Heart left ventricle (tissue), 13 donors: Measurements from ENCODE around the gene CYYR1.

Experiments used
- CTCF ChIP-seq, 12 donors: fragments of 200-600 bp; sonication (generic) in 4 of 12; IDR thresholded peaks; one replicate each; pipeline versions ENCODE4 v1.5.0 to v1.8.0; 2018 to 2022; ENCODE audit warnings: antibody characterized with exemption in 12 of 12, mild to moderate bottlenecking in 5 of 12
- POLR2A ChIP-seq, 2 donors: fragments of 450-650 bp; IDR thresholded peaks; one replicate each; pipeline ENCODE4 v1.6.1; 2017; ENCODE audit warnings: antibody characterized with exemption in 2 of 2, mild to moderate bottlenecking in 2 of 2, moderate library complexity in 2 of 2
- donor health status: ischemic (EF 13 %, LVEDD 7.1; RV severe dilation, severe dysfunction).
- donor health status: DM: no; HTN: yes; CAD: no.
- donor health status: DM: no; HTN: no; CAD: no.
- donor health status: ischemic (EF 25% LVEDD 6.9; RV normal size, moderate dysfunction).
- donor health status: ischemic (EF 25% LVEDD 5.7; RV mildly dilated, moderate dysfunction).
- donor health status: ischemic (EF 35%, LVEDD 5.7; RV mildly dilated, moderate dysfunction).
- donor health status: nonischemic (EF 11% LVEDD 7.7; RV severe dilation, severe dysfunction).
- donor health status: DM: yes; HTN: yes; CAD: no.
- donor health status: PGD.
- donor health status: ischemic (EF 29% LVEDD 5.4; RV normal size, mild dysfunction).
- donor health status: nonischemic (EF 23%, LVEDD 6.1; RV moderate dilation, normal function).

- TF ChIP-seq POLR2A (IDR thresholded peaks at IDR 0.05): no peak
- TF ChIP-seq CTCF (IDR thresholded peaks at IDR 0.05): no peak
Observed at GRCh38 chr21:26512664-26513063, 60.4 kb downstream of the CYYR1 start.
